HG02970 (cell line): ENCODE data around the gene TMEM190.
A peak's percentile ranks its signal among the peaks of the same experiment; 100 is the strongest.

Experiments used
- ATAC-seq: cut with Tn5 transposase; IDR thresholded peaks from one replicate; pipeline ENCODE4 v1.9.1; 2021; ENCODE audit warnings: mild to moderate bottlenecking, moderate library complexity, moderate number of reproducible peaks; ENCODE audit not compliant: unreplicated experiment, low FRiP score

TMEM190 gene

DNA sequence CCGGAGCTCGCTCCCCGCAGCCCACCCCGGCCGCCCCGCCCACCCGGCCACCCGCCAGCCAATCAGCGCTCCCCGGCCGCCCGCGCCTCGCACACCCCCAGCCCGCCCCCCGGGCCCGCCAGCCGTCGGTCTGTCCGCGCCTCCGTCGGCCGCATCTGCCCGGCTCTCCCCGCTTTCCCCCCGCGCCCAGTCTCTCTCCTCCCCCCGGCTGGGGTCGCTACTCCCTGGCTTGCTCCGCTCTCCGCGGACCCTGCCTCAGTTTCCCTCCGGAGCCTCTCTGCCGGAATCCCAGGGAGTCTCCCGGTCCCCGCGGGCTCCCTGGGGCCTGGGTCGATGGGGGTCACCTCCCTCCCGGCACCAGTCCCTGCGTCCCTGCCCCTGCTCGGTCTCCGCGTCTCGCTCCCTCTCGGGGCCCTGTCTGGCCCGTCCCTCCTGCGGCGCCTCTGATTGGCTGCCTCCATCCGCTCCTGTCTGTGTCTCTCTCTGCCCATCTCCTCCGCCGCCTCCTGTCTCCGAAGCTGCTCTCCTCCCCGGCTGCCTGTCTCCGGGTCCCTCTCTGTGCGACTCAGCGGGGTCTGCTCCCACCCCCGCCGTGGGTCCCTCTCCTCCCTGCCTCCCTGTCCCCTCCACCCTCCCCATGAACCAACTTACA lies 6.8 kb upstream of the TMEM190 start:
- no peak for ATAC-seq

DNA sequence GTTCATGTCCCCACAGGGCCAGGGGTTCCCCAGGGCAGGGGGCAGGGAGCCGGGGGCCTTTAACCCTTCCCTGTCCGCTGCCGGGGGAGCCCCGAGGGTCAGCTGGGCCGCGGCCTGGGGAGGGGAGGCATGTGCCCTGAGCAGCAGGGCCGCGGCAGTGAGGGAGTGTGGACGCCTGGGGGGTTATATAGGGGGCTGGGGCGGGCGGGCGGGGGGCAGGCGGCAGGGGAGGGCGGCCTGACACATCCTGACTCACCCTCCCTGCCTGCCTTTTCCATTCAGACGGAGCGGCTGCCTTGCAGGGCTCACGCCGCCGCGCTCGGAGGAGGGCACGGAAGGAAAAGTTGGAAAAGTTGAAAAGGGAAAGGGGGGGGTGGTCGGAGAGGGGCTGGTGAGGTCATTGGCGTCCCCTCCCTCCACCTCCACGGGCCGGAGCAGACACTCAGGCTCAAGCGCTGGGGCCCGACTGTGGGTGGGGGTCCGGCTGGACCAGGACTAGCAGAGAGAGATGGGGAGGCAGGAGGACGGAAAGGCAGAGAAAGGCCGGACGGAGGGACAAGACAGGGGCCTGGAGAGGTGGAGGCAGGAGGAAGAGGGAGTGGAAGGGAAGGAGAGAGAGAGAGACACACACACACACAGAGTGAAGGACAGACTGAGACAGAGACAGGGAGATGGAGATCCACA lies 6.2 kb upstream of the TMEM190 start, which contains the start of gene IL11:
TSS of gene IL11 (minus strand) at position 159 of the 684 bp plus-strand sequence. CDS start at position 6, 153 bp downstream.
- no peak for ATAC-seq

DNA sequence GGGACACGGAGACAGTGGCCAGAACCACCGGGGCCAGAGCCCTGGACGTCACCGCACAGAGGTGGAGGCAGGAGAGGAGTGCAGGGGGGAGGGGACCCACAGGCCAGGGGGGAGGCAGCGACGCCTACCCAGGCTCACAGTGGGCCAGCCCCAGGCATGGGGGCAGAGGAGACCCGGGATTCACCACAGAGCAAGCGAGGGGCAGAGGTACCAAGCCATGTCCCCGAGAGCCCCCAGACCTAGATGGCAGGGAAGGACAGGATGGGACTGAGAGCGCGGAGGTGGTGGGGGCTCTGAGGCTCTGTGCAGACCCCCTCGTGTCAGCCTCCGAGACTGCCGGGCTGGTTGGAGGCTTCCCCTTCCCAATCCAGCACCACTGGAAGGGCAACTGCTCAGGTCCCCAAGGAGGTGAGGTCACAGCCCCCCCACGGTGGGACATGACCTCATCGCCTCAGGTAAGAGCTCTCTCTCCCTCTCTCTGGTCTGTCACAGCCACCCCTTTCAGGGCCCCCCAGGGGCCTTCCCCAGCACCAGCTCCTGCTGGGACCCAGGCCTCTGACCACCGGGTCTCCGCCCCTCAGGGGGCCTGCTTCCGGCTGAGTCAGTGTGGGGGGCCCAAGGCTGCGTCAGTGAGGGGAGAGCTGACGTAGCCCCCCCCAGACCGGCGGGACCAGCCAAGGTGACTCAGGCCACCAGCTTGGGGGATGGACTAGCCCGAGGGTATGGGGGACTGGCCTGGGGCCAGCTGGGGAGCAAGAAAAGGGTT lies 4.1 kb upstream of the TMEM190 start:
- ATAC-seq: no peak

DNA sequence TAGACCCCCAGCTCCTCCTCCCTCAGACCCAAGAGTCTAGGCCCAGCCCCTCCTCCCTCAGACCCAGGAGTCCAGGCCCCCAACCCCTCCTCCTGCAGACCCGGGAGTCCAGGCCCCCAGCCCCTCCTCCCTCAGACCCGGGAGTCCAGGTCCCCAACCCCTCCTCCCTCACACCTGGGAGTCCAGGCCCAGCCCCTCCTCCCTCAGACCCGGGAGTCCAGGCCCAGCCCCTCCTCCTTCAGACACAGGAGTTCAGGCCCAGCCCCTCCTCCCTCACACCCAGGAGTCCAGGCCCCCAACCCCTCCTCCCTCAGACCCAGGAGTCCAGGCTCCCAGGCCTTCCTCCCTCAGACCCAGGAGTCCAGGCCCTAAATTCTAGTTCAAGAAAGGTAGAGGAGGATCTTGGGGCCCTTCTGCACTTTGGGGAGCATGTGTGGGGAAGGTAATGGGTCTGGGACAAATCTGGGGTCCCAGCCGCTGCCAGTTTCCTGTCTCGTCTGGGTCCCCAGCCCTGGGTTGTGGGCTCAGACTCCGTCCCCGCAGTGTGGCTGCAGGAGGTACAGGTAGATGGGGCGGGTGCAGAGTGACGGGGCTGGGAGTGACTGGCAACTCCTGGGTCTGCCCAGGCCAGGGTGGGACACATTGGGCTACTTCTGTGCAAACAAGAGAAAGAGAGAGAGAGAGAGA lies 3.2 kb upstream of the TMEM190 start:
- no peak for ATAC-seq

DNA sequence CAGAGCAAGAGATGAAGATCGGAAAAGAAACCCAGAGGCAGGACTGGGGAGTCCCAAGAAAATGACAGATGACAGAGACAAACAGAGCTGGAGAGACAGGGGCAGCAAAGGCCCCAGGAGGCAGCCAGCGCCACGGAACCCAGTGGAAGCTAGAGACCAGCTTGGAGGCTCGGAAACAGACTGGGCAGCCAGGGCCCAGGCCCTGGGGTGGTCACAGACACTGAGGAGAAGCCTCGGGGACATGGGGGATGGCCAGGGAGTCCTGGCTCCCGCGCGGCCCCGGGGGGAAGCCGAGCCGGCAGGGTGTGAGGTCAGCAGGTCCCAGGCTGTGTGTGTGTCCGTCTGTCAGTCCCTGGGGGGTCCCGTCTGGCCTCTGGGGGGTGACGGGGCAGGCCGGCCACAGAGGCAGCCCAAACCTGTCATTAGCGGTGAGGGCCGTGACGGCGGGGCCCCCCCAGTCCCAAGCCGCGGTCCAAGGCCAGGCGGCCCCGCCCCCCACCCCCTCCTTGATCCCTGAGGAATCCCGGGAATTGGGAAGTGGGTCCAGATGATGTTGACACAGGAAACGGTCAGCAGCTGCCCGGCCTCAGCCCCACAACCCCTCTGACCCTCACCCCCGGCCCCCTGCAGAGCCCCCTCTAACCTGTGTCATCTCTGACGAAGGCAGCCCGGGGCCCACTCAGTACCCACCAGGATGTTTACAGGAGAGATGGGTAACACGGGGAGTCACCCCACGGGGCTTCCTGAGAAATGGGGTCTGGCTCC lies 2.5 kb upstream of the TMEM190 start:
- no peak for ATAC-seq

DNA sequence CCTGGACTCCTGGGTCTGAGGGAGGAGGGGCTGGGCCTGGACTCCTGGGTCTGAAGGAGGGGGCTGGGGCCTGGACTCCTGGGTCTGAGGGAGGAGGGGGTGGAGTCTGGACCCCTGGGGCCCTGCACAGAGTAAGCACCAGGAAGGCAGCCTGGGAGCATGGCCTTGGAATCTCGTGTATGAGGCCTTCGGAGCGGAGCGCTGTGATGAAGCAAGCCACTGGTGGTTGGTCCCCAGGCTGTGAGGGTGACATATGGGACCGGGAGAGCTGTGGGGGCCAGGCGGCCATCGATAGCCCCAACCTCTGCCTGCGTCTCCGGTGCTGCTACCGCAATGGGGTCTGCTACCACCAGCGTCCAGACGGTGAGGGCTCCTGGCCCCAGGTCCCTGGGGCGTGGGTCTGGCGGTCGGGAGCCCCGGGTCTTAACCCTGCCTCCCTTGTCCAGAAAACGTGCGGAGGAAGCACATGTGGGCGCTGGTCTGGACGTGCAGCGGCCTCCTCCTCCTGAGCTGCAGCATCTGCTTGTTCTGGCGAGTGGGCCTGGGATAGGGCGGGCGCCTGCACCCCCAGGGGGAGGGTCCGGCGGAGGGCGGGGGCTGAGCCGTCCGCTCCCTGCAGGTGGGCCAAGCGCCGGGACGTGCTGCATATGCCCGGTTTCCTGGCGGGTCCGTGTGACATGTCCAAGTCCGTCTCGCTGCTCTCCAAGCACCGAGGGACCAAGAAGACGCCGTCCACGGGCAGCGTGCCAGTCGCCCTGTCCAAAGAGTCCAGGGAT lies 918 bp downstream of the TMEM190 start:
- ATAC-seq: no peak

DNA sequence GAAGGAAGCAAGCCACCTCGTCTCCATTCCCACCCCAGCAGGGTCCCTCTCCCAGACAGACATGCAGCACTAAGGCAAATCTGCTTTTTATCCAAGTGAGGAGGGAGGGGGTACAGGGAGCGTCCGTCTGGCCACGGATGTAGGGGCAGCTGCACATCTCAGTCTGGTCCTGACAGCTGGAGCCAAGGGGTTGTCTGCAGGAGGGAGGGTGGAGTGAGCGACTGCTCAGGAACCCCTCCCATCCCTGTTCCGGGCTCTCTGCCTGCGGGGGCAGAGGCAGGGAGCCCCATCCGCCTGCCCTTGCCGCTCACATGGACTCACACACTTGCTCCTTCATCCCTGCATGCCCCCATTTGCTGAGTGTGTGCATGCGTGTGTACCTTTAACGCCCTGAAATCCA lies 2.5 kb downstream of the TMEM190 start:
- ATAC-seq: no peak

DNA sequence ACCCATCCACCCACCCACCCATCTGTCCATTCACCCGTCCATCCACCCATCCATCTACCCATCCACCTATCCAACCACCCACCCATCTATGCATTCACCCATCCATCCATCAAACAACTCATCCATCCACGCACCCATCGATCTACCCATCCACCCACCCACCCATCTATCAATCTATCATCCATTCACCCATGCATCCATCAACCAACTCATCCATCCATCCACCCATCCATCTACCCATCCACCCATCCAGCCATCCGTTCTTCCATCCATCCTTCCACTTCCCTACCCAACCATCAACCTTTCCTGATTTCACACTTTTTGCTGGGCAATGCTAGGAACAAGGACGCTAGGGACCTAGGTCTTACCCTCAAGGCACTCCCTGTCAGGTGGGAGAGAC lies 5.4 kb downstream of the TMEM190 start:
- no peak for ATAC-seq

- no peak for ATAC-seq
Observed at GRCh38 chr19:55382522-55383054, 6.0 kb downstream of the TMEM190 start.

DNA sequence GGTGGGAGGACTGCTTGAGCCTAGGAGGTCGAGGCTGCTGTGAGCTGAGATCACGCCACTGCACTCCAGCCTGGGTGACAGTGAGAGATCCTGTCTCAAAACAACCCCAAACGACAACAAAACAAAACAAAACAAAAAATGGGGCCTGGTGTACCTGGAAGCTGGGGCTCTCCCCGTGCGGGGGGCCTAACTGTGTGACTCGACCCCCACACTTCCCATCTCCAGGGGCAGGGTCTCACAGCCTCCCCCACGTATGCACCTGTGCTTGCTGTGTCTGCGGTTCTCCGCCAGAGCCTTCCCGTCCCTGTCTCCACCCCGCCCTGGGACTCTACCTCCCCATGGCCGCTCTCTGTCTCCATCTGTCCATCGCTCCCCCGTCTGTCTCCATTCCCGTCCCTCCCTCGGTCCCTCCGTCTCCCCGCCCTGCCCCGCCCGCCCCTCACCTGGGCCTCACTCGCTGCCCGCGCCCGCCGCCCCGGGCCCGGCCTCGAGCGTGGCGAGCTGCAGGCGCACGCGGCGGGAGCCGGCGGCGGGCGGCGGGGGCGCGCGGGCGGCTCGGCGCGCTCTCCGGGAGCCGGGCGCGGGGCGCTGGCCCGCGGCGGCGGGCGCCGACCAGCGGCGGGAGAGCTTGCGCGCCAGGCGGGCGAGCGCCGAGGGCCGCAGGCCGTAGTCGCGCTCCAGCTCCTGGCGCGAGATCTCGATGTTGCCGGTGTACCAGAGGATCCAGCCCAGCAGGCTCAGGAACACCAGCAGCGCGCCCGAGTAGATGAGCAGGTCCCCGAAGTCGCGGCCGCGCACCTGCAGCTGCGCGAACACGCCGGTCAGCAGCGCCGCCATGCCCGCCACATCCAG lies 6.9 kb downstream of the TMEM190 start:
- ATAC-seq: no peak

GRCh38 chr19:55384131-55384919 lies 7.7 kb downstream of the TMEM190 start, which contains the start of gene TMEM238:
TSS of gene TMEM238 (minus strand) at chr19:55384292. CDS start at chr19:55384259, 33 bp downstream.
- no peak for ATAC-seq

DNA sequence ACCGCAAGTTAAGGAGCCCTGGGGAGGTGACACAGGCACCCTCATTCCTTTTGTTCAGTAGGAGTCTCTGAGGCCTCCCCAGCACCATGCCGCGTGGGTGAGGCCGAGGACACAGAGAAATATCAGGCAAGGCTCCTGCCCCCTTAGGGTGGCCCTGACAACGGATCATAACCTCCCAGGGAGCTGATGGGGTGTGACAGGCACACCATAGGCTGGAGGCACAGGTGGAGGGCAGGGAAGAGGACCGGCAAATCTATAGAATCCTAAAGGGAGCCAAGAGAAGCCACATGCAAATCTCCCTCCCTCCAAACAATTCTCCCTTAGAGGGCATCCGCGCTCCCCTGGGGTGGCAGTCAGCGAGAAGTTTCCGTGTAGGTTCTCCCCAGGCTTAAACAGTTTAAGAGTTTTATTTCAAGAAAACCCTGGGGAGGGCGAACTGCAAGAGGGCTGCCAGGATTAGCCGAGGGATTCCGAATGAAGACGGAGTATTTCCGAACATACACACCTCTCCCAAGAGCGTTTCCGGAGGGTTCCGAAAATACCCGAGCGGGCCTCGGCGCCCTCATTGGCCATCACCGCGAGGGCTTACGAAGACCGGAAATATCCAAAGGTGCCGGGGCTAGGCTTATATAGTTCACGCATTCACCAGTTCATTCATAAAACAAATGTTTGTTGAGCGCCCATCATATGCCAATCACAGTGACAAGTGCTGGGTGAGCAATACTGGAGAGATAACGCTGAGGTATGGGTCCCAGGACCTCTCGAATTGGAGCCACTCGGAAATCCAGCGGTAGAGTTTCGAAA lies 8.5 kb downstream of the TMEM190 start:
- ATAC-seq: peak; percentile 45

DNA sequence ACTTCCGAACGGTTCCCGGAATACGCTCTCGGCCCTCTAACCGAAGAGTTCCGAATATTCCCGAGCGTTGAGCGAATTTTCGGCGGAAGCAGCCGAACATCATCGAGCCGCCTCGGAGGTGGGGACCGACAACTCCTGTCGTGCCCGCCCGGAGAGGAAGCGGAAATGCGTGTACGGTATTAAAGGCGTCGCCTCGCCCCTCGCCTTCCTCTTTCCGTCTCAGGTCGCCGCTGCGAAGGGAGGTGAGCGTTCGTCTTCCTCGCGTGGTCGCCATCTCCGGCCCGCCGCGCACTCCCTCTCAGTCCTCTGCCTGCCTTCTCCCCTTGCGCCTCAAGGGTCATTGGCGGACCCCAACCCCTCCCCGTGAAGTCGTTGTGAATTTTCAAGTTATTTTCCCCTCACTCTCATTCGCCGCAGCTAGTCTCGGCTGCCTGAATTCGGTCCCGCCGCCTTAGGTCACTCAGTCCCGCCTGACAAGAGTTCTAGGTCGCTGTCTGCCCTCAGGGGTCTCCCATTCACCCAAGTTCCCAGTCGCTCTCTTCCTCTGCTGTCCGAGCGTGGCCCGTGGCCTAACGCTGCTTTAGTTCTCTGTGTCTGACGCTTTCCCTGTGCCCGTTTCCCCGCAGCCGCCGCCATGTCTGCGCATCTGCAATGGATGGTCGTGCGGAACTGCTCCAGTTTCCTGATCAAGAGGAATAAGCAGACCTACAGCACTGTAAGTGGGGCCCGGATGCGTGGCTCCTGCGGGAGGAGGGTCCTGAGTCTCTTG lies 9.3 kb downstream of the TMEM190 start, which contains the start of gene RPL28:
TSS of gene RPL28 (plus strand) at position 209 of the 769 bp plus-strand sequence. CDS start at position 635, 426 bp downstream.
- peak; percentile 72 for ATAC-seq

- no peak for ATAC-seq
Observed at GRCh38 chr19:55386493-55386971, 9.9 kb downstream of the TMEM190 start.

- no peak for ATAC-seq
Observed at GRCh38 chr19:55387736-55388497, 11.3 kb downstream of the TMEM190 start.
